ENCODE measurements around the gene METTL21A.

METTL21A gene

DNA sequence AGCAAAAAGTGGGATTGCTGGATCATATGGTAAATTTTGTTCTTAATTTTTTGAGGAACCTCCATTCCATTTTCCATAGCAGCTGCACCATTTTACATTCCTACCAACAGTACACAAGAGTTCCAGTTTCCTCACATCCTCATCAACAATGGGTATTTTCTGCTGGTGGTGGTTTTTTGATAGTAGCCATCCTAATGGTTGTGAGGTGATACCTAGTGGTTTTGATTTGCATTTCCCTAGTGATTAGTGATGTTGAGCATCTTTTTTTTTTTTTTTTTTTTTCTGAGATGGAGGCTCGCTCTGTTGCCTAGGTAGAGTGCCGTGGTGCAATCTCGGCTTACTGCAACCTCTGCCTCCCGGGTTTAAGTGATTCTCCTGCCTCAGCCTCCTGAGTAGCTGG is 30.5 kb downstream of the METTL21A start:
- TF ChIP-seq, protein P1, sequence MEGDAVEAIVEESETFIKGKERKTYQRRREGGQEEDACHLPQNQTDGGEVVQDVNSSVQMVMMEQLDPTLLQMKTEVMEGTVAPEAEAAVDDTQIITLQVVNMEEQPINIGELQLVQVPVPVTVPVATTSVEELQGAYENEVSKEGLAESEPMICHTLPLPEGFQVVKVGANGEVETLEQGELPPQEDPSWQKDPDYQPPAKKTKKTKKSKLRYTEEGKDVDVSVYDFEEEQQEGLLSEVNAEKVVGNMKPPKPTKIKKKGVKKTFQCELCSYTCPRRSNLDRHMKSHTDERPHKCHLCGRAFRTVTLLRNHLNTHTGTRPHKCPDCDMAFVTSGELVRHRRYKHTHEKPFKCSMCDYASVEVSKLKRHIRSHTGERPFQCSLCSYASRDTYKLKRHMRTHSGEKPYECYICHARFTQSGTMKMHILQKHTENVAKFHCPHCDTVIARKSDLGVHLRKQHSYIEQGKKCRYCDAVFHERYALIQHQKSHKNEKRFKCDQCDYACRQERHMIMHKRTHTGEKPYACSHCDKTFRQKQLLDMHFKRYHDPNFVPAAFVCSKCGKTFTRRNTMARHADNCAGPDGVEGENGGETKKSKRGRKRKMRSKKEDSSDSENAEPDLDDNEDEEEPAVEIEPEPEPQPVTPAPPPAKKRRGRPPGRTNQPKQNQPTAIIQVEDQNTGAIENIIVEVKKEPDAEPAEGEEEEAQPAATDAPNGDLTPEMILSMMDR (IDR thresholded peaks at IDR 0.05; ENCODE audit: low read depth, low read length, poor library complexity, severe bottlenecking): no peak
- TF ChIP-seq EZH2phosphoT487 (IDR thresholded peaks at IDR 0.05; ENCODE audit: borderline replicate concordance, low read length): no peak
- peaks cover 73% of the 10 kb centered on the region for H3K36me3 ChIP-seq (ENCODE audit: control insufficient read depth, low read length)
- H3K79me2 ChIP-seq (ENCODE audit: control insufficient read depth, low read length): no peaks in the 10 kb centered on the region
- H3K27ac ChIP-seq (ENCODE audit: low read depth, low read length): no peak overlapping the region
- H3K9me2 ChIP-seq (replicated peaks; ENCODE audit: control insufficient read depth, low read length): no peaks in the 10 kb centered on the region
- no peak overlapping the region for H3K4me3 ChIP-seq (ENCODE audit: low read length)
- H3K27me3 ChIP-seq (ENCODE audit: control insufficient read depth, low read length): no peaks in the 10 kb centered on the region
- 0 out of 2 replicates have a peak, but pooled peaks cover 2% of the 10 kb centered on the region for H4K20me1 ChIP-seq (ENCODE audit: control insufficient read depth, insufficient read depth, low read depth, low read length)
- peaks cover 5% of the 10 kb centered on the region; the same call in 1 of the 2 replicates for H3K9me3 ChIP-seq (ENCODE audit: control insufficient read depth, insufficient read depth, low read length)
- no peaks in the 10 kb centered on the region for H3K4me1 ChIP-seq (ENCODE audit: control insufficient read depth, low read length)
- no peak overlapping the region for H3K4me2 ChIP-seq (ENCODE audit: low read length)
- peaks cover 9% of the 10 kb centered on the region for H3F3A ChIP-seq (ENCODE audit: control insufficient read depth, insufficient read depth)

DNA sequence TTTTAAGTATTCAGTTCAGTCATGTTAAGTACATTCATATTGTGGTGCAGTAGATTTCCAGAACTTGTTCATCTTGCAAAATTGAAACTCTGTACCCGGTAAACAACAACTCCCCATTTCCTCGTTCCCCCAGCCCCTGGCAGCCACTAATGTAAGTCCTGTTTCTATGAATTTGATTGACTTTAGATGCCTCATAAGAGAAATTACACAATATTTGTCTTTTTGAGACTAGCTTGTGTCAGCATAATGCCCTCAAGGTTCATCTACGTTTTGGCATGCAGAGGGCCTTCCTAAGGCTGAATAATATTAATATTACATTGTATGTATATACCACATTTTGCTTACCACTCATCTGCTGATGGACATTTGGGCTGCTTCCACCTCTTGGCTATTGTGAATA is 30.9 kb downstream of the METTL21A start:
- no peaks in the 10 kb centered on the region for H3K4me1 ChIP-seq (ENCODE audit: control insufficient read depth, low read length)
- peaks cover 73% of the 10 kb centered on the region for H3K36me3 ChIP-seq (ENCODE audit: control insufficient read depth, low read length)
- TF ChIP-seq, protein P1 (IDR thresholded peaks at IDR 0.05; ENCODE audit: low read depth, low read length, poor library complexity, severe bottlenecking): no peak
- H3K79me2 ChIP-seq (ENCODE audit: control insufficient read depth, low read length): no peaks in the 10 kb centered on the region; the same call in 1 of the 2 replicates
- H3K4me2 ChIP-seq (ENCODE audit: low read length): no peak overlapping the region
- H3K9me3 ChIP-seq (ENCODE audit: control insufficient read depth, insufficient read depth, low read length): peaks cover 5% of the 10 kb centered on the region; the same call in 1 of the 2 replicates
- H3K27ac ChIP-seq (ENCODE audit: low read depth, low read length): no peak overlapping the region
- no peaks in the 10 kb centered on the region for H3K27me3 ChIP-seq (ENCODE audit: control insufficient read depth, low read length)
- no peak overlapping the region for H3K4me3 ChIP-seq (ENCODE audit: low read length)
- 0 out of 2 replicates have a peak, but pooled peaks cover 2% of the 10 kb centered on the region for H4K20me1 ChIP-seq (ENCODE audit: control insufficient read depth, insufficient read depth, low read depth, low read length)
- no peaks in the 10 kb centered on the region for H3K9me2 ChIP-seq (replicated peaks; ENCODE audit: control insufficient read depth, low read length)
- H3F3A ChIP-seq (ENCODE audit: control insufficient read depth, insufficient read depth): peaks cover 9% of the 10 kb centered on the region

- Histone ChIP-seq H3K9me3 (ENCODE audit: control insufficient read depth, insufficient read depth, low read length) (peaks cover 5% of the 10 kb centered on the region; the same call in 1 of the 2 replicates), H3K4me1 (ENCODE audit: control insufficient read depth, low read length) (no peaks in the 10 kb centered on the region), H3K4me3 (ENCODE audit: low read length) (no peak overlapping the region), H3K36me3 (ENCODE audit: control insufficient read depth, low read length) (peaks cover 79% of the 10 kb centered on the region), H3K4me2 (ENCODE audit: low read length) (no peak overlapping the region), H3K27me3 (ENCODE audit: control insufficient read depth, low read length) (no peaks in the 10 kb centered on the region), H3K27ac (ENCODE audit: low read depth, low read length) (no peak overlapping the region), H3K79me2 (ENCODE audit: control insufficient read depth, low read length) (no peaks in the 10 kb centered on the region; the same call in 1 of the 2 replicates), H4K20me1 (ENCODE audit: control insufficient read depth, insufficient read depth, low read depth, low read length) (0 out of 2 replicates have a peak, but pooled peaks cover 2% of the 10 kb centered on the region), H3F3A (ENCODE audit: control insufficient read depth, insufficient read depth) (peaks cover 12% of the 10 kb centered on the region), H3K9me2 (replicated peaks; ENCODE audit: control insufficient read depth, low read length) (no peaks in the 10 kb centered on the region)
- TF ChIP-seq, protein P1 (IDR thresholded peaks at IDR 0.05; ENCODE audit: low read depth, low read length, poor library complexity, severe bottlenecking): no peak
Measured at GRCh38 chr2:207593277-207593676, 31.9 kb downstream of the METTL21A start.

Data from DOHH2 (cell line).